GM20000 (cell line): ENCODE measurements around the gene C10orf90.

ENCODE experiments used
- DNase-seq: peaks from one replicate; pipeline ENCODE4 v3.0.0; 2012; ENCODE audit warnings: low spot score
- TF ChIP-seq, protein P1 (sequence below): IDR thresholded peaks from 2 replicates; pipeline ENCODE4 v1.5.1; 2012; ENCODE audit warnings: mild to moderate bottlenecking, control low read depth; ENCODE audit errors: extremely low read depth, missing control alignments

Gene C10orf90

DNA sequence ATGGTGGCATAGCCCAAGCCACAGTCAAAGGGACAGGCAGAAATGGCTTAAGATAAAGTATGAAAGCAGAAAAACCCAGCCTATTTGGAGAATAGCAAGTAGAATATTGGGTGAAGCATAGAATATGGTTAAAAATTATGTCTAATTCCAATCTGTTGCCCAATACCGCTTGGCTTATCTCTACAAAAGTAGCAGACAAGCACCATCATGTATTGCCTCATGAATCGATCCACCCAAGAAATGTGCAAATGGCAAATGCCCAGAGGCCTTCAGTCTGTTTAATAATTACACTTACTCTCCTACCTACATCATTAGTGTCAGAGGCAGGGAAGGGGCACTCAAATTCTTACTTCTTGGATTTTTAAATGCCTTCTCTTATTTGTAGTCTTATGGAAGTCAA, 151.3 kb downstream of the C10orf90 start:
- DNase-seq = no peak
- TF ChIP-seq, protein P1, sequence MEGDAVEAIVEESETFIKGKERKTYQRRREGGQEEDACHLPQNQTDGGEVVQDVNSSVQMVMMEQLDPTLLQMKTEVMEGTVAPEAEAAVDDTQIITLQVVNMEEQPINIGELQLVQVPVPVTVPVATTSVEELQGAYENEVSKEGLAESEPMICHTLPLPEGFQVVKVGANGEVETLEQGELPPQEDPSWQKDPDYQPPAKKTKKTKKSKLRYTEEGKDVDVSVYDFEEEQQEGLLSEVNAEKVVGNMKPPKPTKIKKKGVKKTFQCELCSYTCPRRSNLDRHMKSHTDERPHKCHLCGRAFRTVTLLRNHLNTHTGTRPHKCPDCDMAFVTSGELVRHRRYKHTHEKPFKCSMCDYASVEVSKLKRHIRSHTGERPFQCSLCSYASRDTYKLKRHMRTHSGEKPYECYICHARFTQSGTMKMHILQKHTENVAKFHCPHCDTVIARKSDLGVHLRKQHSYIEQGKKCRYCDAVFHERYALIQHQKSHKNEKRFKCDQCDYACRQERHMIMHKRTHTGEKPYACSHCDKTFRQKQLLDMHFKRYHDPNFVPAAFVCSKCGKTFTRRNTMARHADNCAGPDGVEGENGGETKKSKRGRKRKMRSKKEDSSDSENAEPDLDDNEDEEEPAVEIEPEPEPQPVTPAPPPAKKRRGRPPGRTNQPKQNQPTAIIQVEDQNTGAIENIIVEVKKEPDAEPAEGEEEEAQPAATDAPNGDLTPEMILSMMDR = no peak

DNA sequence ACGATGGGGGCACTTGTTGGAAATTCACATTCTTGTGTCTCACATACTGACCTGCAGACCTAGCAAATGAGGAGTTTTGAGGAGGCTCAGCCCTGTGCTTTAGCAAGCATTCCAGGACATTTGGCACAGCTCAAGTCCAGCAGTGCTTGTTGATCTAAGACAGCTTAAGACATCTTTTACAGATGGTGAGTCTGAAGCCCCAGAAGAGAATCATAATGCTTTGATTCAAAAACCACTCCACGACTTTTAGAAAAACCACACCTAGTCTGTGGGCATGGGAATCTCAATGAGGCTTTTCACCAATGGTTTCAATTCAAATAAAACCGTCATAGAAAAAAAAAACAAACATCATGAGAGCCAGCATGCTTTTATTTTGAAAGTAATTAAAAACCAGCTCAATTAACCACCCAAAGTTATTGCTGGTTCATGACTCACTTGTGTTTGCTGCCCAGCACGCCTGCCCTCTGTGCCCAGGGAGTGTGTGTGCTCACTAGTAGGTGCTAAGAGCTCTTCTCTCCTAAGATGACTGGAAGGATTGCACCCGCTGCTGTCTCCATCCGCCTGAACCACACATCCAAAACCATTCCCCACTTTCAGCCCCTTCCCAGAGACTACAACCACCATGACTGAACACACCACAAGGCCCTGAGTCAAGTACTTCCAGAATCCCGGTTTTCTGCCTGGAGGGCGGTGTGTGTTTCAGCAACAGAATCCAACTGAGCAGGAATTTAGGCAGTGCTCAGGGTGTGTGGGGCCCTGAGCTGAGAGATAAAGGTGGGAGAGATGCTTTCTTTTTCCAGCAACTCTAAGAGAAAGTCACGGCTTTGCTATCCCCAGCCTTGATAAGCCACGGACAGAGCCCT, 152.0 kb downstream of the C10orf90 start:
- DNase-seq = no peak
- TF ChIP-seq, protein P1 = no peak

DNA sequence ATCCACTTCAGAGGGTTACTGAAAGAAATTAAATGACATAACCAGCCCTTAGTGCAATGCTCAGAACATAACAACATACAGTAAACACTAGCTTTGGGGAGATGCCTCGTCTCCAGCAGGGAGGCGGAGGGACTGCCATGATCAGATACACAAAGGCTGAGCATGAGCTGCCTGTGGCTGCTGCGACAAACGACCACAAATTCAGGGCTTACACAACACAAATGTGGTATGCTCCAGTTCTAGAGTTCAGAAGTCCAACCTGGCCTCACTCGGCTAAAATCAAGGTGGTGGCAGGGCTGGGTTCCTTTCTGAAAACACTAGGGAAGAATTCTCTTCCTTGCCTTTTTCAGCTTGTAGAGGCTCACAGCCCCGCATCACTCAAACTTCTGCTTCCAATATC, 154.0 kb downstream of the C10orf90 start:
- TF ChIP-seq, protein P1 = no peak

DNA sequence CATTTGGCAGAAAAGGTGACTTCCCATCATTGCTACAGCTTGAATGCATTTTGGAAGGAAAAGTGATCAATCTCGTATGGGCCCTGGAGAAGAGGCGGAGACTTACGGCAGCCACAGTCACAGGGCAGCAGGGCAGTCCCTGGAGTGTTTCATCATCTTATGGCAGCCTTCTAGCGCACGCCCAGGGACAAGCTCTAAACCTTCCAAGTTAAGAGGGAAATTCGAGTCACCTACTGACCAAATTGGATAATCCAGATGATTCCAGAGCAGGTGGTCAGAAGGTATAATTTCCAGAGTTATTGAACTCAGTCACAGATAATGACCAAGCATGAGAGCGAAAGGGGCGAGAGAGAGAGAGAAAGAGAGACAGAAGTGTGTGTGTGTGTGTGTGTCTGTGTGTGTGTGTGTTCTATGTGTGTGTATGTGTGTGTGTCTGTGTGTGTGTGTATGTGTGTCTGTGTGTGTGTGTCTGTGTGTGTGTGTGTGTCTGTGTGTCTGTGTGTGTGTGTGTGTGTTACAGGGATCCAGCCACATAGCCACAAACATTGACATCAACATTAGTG, 158.5 kb downstream of the C10orf90 start:
- TF ChIP-seq, protein P1 = no peak
- DNase-seq = no peak

More for the DNA sequence above, 154.0 kb downstream of the C10orf90 start:
- no peak for DNase-seq

DNA sequence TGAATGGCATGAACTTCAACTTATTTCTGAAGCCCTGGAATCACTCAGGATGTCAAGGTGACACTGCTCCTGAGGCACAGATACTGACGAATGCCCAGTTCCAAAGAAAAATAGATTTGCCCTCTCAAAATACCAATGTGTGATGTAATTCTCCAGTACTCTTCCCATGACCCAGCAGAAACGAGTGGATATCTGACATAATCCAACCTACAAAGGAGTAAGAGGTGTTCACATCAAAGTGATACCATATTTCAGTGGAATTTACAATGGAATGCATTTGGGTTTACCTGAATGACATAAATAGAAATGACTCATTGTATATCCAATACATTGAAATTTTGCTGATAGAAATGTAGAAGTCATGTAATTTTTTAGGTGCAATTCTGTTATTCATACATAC, 161.3 kb downstream of the C10orf90 start:
- TF ChIP-seq, protein P1 = no peak
- DNase-seq = no peak

DNA sequence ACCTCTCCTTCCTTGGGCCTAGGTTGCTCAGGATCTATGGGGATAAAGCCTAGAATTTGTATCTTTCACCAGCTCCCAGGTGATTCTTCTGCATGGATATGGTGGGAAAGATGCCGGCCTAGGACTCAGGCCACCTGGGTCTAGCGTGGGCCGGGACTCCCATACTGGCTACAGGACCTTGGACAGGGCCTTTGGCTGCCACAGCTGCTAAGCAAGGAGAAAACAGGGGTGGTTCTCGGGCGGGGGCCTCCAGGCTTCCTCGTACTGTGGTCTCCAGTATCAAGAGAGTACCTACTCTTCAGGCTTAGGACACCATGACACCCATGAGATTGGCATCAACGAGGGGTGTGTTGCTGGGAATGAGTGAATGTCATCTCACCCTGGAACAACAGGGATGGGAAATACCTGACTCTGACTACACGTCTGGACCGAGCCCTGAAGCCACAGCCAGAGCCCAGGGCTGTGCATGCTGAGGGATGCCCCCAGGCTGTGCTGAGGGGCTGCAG, 161.9 kb downstream of the C10orf90 start:
- DNase-seq = no peak
- TF ChIP-seq, protein P1 = no peak

DNA sequence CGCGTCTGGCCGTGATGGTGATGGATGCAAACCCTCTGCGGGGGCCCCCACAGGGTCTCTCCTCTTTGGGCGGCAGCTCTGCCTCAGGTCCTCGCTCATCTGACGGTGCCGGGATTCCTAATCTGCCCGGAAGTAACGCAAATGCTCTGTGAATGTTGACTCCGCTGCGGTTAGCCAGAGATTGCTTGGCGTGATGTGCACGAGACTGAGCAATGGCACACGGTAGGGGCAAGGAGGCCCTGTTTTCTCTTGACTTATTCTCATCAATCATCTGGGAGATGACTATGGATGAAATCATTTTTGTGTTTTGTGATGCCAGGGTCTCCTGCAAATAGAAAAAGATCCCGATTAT, 165.8 kb downstream of the C10orf90 start:
- TF ChIP-seq, protein P1 = no peak
- DNase-seq = no peak
